Measurements from ENCODE around the gene AQP4.

GRCh38 chr18:26894426-26894825, 28.9 kb upstream of the AQP4 start:
- TF ChIP-seq POLR2A (IDR thresholded peaks at IDR 0.05; ENCODE audit: low read depth, low read length) = no peak
- no peak for TF ChIP-seq SPI1 (IDR thresholded peaks at IDR 0.05; ENCODE audit: low read depth, low read length)
- no peak for TF ChIP-seq POLR2AphosphoS5 (IDR thresholded peaks at IDR 0.05; ENCODE audit: low read depth, low read length)
- no peak for TF ChIP-seq TAF1 (IDR thresholded peaks at IDR 0.05; ENCODE audit: low read depth, low read length)
- TF ChIP-seq POU2F2 (IDR thresholded peaks at IDR 0.05; ENCODE audit: low read depth, low read length) = no peak
- no peak for TF ChIP-seq PAX5 (IDR thresholded peaks at IDR 0.05; ENCODE audit: insufficient read depth, low read length, severe bottlenecking)

Measured in GM12891 (cell line).